Neural progenitor cell (in vitro differentiated cells): Measurements from ENCODE around the gene NR3C2. TPM values are rescaled to one million over a fixed set of nuclear protein-coding genes. Genes with fewer than 3 reads are reported as not detected.

Source experiments
- DNase-seq: peaks from one replicate; pipeline ENCODE4 v3.0.0-alpha.2; 2016; ENCODE audit warnings: low spot score
- H2AFZ ChIP-seq: fragments of 200-600 bp; sonication (generic); replicated peaks from 2 replicates; pipeline ENCODE4 v1.6.1; 2016; ENCODE audit warnings: antibody characterized with exemption
- H3F3A ChIP-seq: fragments of 200-600 bp; sonication (generic); 2 replicates; pipeline ENCODE4 v1.6.1; 2016; ENCODE audit warnings: antibody characterized with exemption, low read depth
- H3K27ac ChIP-seq: fragments of 200-600 bp; sonication (generic); 2 replicates; pipeline ENCODE4 v1.5.1; 2016; ENCODE audit warnings: mild to moderate bottlenecking
- H3K27me3 ChIP-seq: fragments of 200-600 bp; sonication (generic); 2 replicates; pipeline ENCODE4 v1.6.1; 2016; ENCODE audit warnings: mild to moderate bottlenecking, moderate library complexity
- H3K36me3 ChIP-seq: fragments of 200-600 bp; sonication (generic); 2 replicates; pipeline ENCODE4 v1.5.1; 2016
- H3K4me1 ChIP-seq: fragments of 200-600 bp; sonication (generic); 2 replicates; pipeline ENCODE4 v1.6.1; 2016; ENCODE audit warnings: mixed run types
- H3K4me2 ChIP-seq: fragments of 200-600 bp; sonication (generic); 2 replicates; pipeline ENCODE4 v1.6.1; 2016
- H3K4me3 ChIP-seq: fragments of 200-600 bp; sonication (generic); 2 replicates; pipeline ENCODE4 v1.5.1; 2016
- H3K79me2 ChIP-seq: fragments of 200-600 bp; sonication (generic); 2 replicates; pipeline ENCODE4 v1.6.1; 2016; ENCODE audit warnings: low read depth
- H3K9ac ChIP-seq: fragments of 200-600 bp; sonication (generic); 2 replicates; pipeline ENCODE4 v1.6.1; 2016
- H3K9me3 ChIP-seq: fragments of 200-600 bp; sonication (generic); 2 replicates; pipeline ENCODE4 v1.5.1; 2016; ENCODE audit warnings: low read depth
- H4K20me1 ChIP-seq: fragments of 200-600 bp; sonication (generic); 2 replicates; pipeline ENCODE4 v1.6.1; 2016; ENCODE audit warnings: low read depth
- H3K27ac Mint-ChIP-seq: 3 replicates; pipeline ENCODE4 v1.8.0; 2021; ENCODE audit warnings: mixed read lengths
- H3K27me3 Mint-ChIP-seq: 2 replicates; pipeline ENCODE4 v1.8.0; 2022; ENCODE audit warnings: low read depth, mild to moderate bottlenecking, inconsistent platforms, moderate library complexity, mixed read lengths; ENCODE audit not compliant: insufficient read depth
- H3K36me3 Mint-ChIP-seq: 3 replicates; pipeline ENCODE4 v1.8.0; 2021; ENCODE audit warnings: mixed read lengths
- H3K4me1 Mint-ChIP-seq: 3 replicates; pipeline ENCODE4 v1.8.0; 2021; ENCODE audit warnings: mixed read lengths
- H3K4me3 Mint-ChIP-seq: 3 replicates; pipeline ENCODE4 v1.8.0; 2021; ENCODE audit warnings: mild to moderate bottlenecking, moderate library complexity, mixed read lengths
- H3K9me3 Mint-ChIP-seq: 3 replicates; pipeline ENCODE4 v1.8.0; 2020; ENCODE audit warnings: mixed read lengths
- CTCF ChIP-seq: fragments of 200-600 bp; sonication (generic); IDR thresholded peaks from 2 replicates; pipeline ENCODE4 v1.5.1; 2017; ENCODE audit warnings: antibody characterized with exemption, mild to moderate bottlenecking
- EZH2 ChIP-seq: fragments of 200-600 bp; sonication (generic); IDR thresholded peaks from 2 replicates; pipeline ENCODE4 v1.6.1; 2017; ENCODE audit warnings: antibody characterized with exemption, mild to moderate bottlenecking, moderate library complexity
- EZH2phosphoT487 ChIP-seq: fragments of 200-600 bp; sonication (generic); IDR thresholded peaks from 2 replicates; pipeline ENCODE4 v1.6.1; 2017; ENCODE audit warnings: antibody characterized with exemption
- total RNA-seq: library from RNA; depleted of rRNA; stranded (reverse); fragments of >200 nt; gene quantifications from 2 replicates; pipeline ENCODE4 v1.2.3, GENCODE V29; 2015; ENCODE audit warnings: low replicate concordance

The NR3C2 gene
- total RNA-seq, 1 donor from 2014 or later = 0.73 TPM

GRCh38 chr4:148273501-148273986, 168.7 kb downstream of the NR3C2 start:
- Histone ChIP-seq H2AFZ (no peak overlapping the region), H3K9me3 (no peaks in the 10 kb centered on the region), H3K9ac (no peak overlapping the region), H3K36me3 (no peaks in the 10 kb centered on the region), H3K4me1 (no peaks in the 10 kb centered on the region), H3K4me3 (no peak overlapping the region), H4K20me1 (no peaks in the 10 kb centered on the region), H3K27ac (no peak overlapping the region), H3K4me2 (no peak overlapping the region), H3K79me2 (no peaks in the 10 kb centered on the region), H3K27me3 (no peaks in the 10 kb centered on the region), H3F3A (no peaks in the 10 kb centered on the region)
- no peaks in the 10 kb centered on the region for H3K9me3 Mint-ChIP-seq
- H3K4me3 Mint-ChIP-seq = no peak overlapping the region
- no peak for TF ChIP-seq CTCF
- no peak for TF ChIP-seq EZH2phosphoT487
- no peak for TF ChIP-seq EZH2
- no peaks in the 10 kb centered on the region for H3K4me1 Mint-ChIP-seq
- H3K36me3 Mint-ChIP-seq = no peaks in the 10 kb centered on the region
- DNase-seq = no peak
- no peaks in the 10 kb centered on the region for H3K27me3 Mint-ChIP-seq
- no peak overlapping the region for H3K27ac Mint-ChIP-seq

DNA sequence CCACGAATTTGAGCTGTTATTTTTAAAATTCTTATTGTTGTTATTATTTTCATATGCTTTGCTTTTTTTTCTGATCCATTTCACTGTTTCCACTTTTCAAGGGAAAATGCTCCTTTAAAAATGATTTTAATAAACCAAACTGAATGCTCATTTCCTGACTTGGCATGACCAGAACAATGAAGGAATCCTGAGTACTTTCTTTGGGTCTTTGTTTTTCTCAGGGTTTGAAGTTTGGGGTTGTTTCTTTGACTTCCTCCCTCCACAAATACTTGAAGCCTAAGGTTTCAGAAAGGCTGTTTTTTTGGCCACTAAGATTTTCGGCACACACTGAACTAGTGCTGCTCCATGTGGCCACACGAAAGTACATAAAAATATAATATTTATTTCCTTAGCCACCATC, 171.0 kb downstream of the NR3C2 start:
- H3K4me3 ChIP-seq = no peak overlapping the region
- no peaks in the 10 kb centered on the region for H3K36me3 Mint-ChIP-seq
- H3K27me3 ChIP-seq = no peaks in the 10 kb centered on the region
- H3K9me3 Mint-ChIP-seq = no peaks in the 10 kb centered on the region
- DNase-seq = no peak
- H3K4me3 Mint-ChIP-seq = no peak overlapping the region
- no peaks in the 10 kb centered on the region for H3F3A ChIP-seq
- no peak overlapping the region for H3K27ac ChIP-seq
- H3K4me1 ChIP-seq = no peaks in the 10 kb centered on the region
- no peaks in the 10 kb centered on the region for H4K20me1 ChIP-seq
- TF ChIP-seq EZH2 (no peak), CTCF (no peak), EZH2phosphoT487 (no peak)
- no peak overlapping the region for H3K27ac Mint-ChIP-seq
- H3K4me2 ChIP-seq = no peak overlapping the region
- no peaks in the 10 kb centered on the region for H3K79me2 ChIP-seq
- H3K9me3 ChIP-seq = no peaks in the 10 kb centered on the region
- H3K4me1 Mint-ChIP-seq = no peaks in the 10 kb centered on the region
- no peaks in the 10 kb centered on the region for H3K36me3 ChIP-seq
- H3K9ac ChIP-seq = no peak overlapping the region
- H3K27me3 Mint-ChIP-seq = no peaks in the 10 kb centered on the region
- no peak overlapping the region for H2AFZ ChIP-seq

GRCh38 chr4:148270630-148271029, 171.6 kb downstream of the NR3C2 start:
- Histone ChIP-seq H3K9ac (no peak overlapping the region), H3K4me1 (no peaks in the 10 kb centered on the region), H3K36me3 (no peaks in the 10 kb centered on the region), H3K4me3 (no peak overlapping the region), H3K79me2 (no peaks in the 10 kb centered on the region), H3K9me3 (no peaks in the 10 kb centered on the region), H4K20me1 (no peaks in the 10 kb centered on the region), H3F3A (no peaks in the 10 kb centered on the region), H3K27ac (no peak overlapping the region), H3K27me3 (no peaks in the 10 kb centered on the region), H2AFZ (no peak overlapping the region), H3K4me2 (no peak overlapping the region)
- DNase-seq = no peak
- Mint-ChIP-seq H3K9me3 (no peaks in the 10 kb centered on the region), H3K4me1 (no peaks in the 10 kb centered on the region), H3K27me3 (no peaks in the 10 kb centered on the region), H3K27ac (no peak overlapping the region), H3K36me3 (no peaks in the 10 kb centered on the region), H3K4me3 (no peak overlapping the region)
- TF ChIP-seq EZH2 (no peak), CTCF (no peak), EZH2phosphoT487 (no peak)
